Activated gamma-delta T cell (primary cell): ENCODE results near the gene NUB1.

Experiments
- DNase-seq: peaks from one replicate; lab custom pipeline; 2025; lab: John Stamatoyannopoulos, UW

Gene NUB1

DNA sequence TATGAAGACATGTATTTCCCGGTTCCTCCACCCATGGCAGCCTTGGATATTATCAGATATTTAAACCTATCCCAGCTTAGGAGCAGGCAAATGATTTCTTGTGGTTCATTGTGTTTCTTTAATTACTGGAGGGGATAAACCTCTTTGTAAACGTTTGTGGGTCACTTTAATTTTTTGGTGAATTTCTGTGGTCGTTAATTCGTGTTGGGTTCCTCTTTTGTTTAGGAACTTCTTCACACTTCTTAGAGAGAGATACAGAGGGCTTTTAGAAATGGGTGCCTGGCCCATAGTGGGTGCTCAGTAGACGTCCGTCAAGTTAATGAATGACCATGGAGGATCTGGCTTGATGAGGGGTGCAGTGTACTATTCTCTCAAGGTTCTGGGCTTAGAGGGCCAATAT is 27.2 kb upstream of the NUB1 start:
- no peak for DNase-seq

- DNase-seq: no peak
These were observed 26.5 kb upstream of the NUB1 start for GRCh38 chr7:151315038-151315655.

- no peak for DNase-seq
These were observed 24.7 kb upstream of the NUB1 start for GRCh38 chr7:151316896-151317295.

GRCh38 chr7:151317936-151318335 is 23.7 kb upstream of the NUB1 start:
- DNase-seq: no peak

DNA sequence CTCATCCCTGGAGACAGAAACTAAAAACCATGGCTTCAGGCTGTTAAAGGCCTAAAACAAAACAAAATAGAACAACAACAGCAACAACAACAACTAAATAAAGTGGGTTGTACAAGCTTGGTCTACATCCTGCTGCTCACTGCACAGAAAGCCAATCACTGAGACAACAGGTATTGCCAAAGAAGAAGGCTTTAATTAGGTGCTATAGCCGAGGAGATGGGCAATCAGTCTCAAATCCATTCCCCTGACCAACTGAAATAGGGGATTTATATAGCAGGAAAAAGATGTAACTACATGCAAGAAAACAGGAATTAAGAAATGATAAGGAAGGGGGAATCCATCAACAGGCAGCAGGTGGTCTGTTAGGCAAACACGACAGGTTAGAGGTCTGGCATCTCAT is 22.4 kb upstream of the NUB1 start:
- no peak for DNase-seq

DNA sequence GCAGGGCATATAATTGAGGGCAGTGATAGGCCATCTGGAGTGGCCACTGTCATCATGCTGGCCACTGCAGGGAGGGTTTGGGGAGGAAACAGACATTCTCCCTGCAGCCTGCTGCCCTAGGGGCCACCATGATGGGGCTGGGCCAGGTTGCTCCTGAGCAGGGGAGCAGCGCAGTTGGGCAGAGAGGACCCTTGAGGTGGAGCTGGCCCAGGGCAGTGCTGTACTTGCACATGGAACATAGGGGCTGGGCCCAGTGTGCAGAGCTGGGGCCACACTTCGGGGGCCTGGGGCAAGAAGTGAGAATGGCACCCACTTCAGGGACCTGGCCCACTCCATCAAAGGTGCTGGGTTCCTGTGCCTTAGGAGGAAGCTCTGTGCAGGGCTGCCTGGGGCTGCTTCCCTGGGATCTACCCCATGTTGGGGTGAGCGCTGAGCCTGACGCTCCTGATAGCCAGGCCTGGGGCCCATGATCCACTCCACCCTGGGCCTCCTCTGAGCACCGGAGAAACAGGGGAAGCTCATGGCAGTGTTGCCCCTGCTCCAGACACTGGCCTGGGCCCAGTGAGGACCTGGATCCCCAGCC is 21.3 kb upstream of the NUB1 start:
- DNase-seq: no peak

- DNase-seq: no peak
These were observed 20.3 kb upstream of the NUB1 start for GRCh38 chr7:151321341-151321740.

DNA sequence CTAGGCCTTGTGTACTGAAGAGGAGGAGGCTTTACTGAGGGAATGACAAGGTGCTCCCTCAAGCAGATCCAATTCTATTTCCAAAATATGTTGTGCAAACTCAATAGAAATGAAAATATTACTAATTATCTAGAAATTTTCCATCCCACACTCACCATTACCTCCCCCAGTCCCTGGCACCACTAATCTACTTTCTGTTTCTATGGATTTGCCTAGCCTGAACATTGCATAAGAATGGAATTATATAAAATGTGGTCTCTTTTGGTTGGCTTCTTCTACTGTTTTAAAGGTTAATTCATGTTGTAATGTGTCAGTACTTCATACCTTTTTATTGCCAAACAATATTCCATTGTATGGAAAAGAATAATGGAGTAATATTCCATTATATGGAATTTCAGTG is 18.7 kb upstream of the NUB1 start:
- no peak for DNase-seq

DNA sequence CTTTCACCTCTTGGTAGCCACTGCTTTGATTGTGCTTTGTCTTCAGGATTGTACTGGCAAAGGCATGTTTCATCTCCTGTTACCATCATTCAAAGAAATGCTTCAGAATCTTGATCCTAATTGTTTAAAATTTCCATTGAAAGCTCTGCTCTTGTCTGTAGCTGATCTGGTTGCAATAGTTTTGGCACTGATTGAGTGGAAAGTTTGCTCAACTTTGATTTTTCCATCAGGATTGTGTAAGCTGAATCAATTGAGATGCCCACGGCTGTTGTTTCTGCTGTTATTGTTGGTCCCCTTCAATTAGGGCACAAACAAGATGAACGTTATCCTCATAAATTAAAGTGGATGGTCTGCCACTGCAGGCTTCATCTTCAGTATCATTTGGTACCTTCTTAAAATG is 14.6 kb upstream of the NUB1 start:
- no peak for DNase-seq

DNA sequence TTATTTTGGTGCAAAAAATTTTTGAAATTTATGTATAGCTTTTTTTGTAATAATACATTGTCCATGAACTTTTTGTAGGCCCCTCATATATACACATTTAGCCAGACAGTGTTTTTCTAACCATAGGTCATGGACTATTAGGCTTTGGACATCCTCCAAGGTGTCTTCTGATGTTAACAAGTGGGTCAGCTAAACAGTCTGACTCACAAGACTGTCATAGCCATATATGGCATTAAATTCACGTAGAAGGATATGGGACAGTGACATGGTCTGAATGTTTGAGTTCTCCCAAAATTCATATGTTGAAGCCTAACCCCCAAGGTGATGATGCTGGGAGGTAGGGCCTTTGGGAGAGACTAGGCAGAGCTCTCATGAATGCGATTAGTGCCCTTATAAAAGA is 14.0 kb upstream of the NUB1 start:
- no peak for DNase-seq

- DNase-seq: no peak
These were observed 11.4 kb upstream of the NUB1 start for GRCh38 chr7:151330181-151330580.

GRCh38 chr7:151330661-151331060 is 11.0 kb upstream of the NUB1 start:
- DNase-seq: no peak

- DNase-seq: no peak
These were observed 7.0 kb upstream of the NUB1 start for GRCh38 chr7:151334628-151335027.

- DNase-seq: no peak
These were observed 5.4 kb upstream of the NUB1 start for GRCh38 chr7:151336027-151336708.

GRCh38 chr7:151337346-151337745 is 4.3 kb upstream of the NUB1 start:
- no peak for DNase-seq

GRCh38 chr7:151338809-151339208 is 2.8 kb upstream of the NUB1 start:
- DNase-seq: no peak

DNA sequence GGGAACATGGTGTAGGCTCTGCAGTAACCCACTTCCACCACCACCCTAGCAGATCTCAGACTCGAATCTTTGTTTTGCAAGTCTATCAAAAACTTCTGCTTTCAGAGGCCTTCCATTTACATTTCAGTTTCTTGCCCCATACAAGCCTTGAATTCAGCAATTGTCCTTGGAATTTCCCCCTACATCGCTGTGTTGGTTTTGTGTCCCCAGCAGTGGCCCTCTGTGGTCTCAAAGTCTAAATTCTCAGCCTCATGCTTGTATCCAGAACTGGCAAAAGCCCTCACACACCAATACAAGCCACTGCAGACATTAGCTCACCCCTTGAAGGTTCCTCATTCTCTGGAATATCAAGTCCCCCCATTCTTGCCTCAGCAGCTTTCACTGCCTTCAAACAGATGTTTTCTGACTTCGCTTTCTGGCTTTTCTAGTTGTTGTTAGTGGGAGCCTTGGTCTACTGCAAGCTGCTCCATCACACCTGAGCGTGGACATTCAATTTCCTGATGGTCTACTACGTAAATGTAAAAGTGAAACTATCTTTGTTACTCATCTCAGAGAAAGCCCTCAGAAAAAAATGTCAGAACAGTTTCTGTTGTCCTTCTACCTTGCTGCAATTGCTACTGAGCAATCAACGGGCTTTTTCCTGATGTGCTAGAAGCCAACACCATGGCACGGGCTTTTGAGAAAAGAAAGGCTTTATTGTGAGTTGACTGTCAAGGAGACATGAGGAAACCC is 1.8 kb upstream of the NUB1 start:
- no peak for DNase-seq

GRCh38 chr7:151340794-151341356 is 737 bp upstream of the NUB1 start:
- no peak for DNase-seq

GRCh38 chr7:151342102-151342646 is 562 bp downstream of the NUB1 start:
- DNase-seq: no peak

DNA sequence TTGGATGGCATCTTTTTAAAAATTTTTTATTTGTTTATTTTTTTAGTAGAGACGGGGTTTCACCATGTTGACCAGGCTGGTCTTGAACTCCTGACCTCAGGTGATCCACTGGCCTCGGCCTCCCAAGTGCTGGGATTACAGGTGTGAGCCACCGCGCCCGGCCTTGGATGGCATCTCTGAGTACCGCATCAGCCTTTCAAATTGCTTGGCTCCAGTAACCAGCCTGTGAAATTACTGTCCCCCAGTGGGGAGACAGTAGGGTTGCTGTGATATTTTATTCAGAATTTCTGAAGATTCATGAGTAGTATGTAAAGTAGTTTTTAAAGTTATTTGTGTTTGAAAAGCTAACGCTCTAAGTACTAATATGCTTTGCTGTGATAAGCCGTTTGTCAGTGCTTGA is 1.2 kb downstream of the NUB1 start:
- no peak for DNase-seq

- DNase-seq: no peak
These were observed 1.9 kb downstream of the NUB1 start for GRCh38 chr7:151343516-151343915.
